ENCODE results near the gene BCR.
"Not testable (repeated sequence)": the region's sequence is repeated elsewhere in the genome, so short reads cannot be mapped to it uniquely, and the experiment has no call there.

DNA sequence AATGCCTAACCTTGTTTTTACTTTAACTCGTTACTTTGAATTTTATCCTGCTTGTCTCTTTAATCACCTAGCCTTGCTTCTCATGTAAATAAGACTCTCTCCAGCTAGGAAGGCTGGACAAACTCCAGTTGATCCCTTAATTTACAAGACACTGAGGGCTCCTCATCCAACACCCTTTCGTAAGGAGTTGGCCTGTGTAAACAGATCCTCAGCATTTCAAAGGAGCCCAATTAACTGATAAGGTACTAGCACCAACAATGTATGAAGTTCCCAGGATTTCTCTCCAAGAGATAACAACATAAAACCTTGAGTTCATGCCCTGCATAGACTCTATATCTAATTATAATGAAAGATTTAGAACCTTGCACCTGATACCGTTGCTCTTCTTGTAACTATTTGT, 186.9 kb downstream of the BCR start:
- TF ChIP-seq, protein P1, sequence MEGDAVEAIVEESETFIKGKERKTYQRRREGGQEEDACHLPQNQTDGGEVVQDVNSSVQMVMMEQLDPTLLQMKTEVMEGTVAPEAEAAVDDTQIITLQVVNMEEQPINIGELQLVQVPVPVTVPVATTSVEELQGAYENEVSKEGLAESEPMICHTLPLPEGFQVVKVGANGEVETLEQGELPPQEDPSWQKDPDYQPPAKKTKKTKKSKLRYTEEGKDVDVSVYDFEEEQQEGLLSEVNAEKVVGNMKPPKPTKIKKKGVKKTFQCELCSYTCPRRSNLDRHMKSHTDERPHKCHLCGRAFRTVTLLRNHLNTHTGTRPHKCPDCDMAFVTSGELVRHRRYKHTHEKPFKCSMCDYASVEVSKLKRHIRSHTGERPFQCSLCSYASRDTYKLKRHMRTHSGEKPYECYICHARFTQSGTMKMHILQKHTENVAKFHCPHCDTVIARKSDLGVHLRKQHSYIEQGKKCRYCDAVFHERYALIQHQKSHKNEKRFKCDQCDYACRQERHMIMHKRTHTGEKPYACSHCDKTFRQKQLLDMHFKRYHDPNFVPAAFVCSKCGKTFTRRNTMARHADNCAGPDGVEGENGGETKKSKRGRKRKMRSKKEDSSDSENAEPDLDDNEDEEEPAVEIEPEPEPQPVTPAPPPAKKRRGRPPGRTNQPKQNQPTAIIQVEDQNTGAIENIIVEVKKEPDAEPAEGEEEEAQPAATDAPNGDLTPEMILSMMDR (optimal IDR thresholded peaks at IDR 0.05 in 1 of 3, IDR thresholded peaks at IDR 0.05 in 1 of 3, conservative IDR thresholded peaks at IDR 0.05 in 1 of 3; ENCODE audit: extremely low read depth in 1 of 3, insufficient read depth in 2 of 3, low read length in 3 of 3): not testable (repeated sequence)
- TF ChIP-seq EZH2 (IDR thresholded peaks at IDR 0.05; ENCODE audit: low read length): not testable (repeated sequence)
